Body of pancreas (tissue), 4 donors: ENCODE results near the gene NDUFS8. TPM values are rescaled to one million over a fixed set of nuclear protein-coding genes. Genes with fewer than 3 reads are reported as not detected.

ENCODE experiments used
- ATAC-seq: fragments of 150-250 bp; one replicate; pipeline ENCODE4 v1.9.1; 2016
- DNase-seq, 4 donors: peaks; one replicate each; pipeline ENCODE4 v3.0.0-alpha.2; 2019
- H3K27ac ChIP-seq, 4 donors: fragments of 200-600 bp; sonication (generic); 1 replicate in 3 of 4; 2 replicates in 1 of 4; pipeline versions ENCODE4 v1.5.1 to v1.6.1; 2016 to 2019; ENCODE audit warnings: mild to moderate bottlenecking in 1 of 4, mixed read lengths in 1 of 4, moderate library complexity in 1 of 4
- H3K27me3 ChIP-seq, 2 donors: fragments of 200-600 bp; sonication (generic); one replicate each; pipeline ENCODE4 v1.6.0; 2016; ENCODE audit warnings: mild to moderate bottlenecking in 1 of 2
- H3K36me3 ChIP-seq, 2 donors: fragments of 200-600 bp; sonication (generic); replicated peaks in 1 of 2; 2 replicates each; pipeline ENCODE4 v1.5.1; 2016; ENCODE audit warnings: low read depth in 2 of 2; ENCODE audit not compliant: insufficient read depth in 1 of 2
- H3K4me1 ChIP-seq: fragments of 200-600 bp; sonication (generic); one replicate; pipeline ENCODE4 v1.6.0; 2016
- H3K4me3 ChIP-seq, 2 donors: fragments of 200-600 bp; sonication (generic); 1 replicate in 1 of 2; 2 replicates in 1 of 2; pipeline ENCODE4 v1.5.1; 2016 to 2019
- H3K9me3 ChIP-seq, 3 donors: fragments of 200-600 bp; sonication (generic); 1 replicate in 2 of 3; 2 replicates in 1 of 3; pipeline ENCODE4 v1.5.1; 2016
- CTCF ChIP-seq, 7 experiments: fragments of 450-650 bp in 4 of 7; fragments of 200-600 bp in 3 of 7; sonication (generic) in 3 of 7; IDR thresholded peaks; one replicate each; pipeline ENCODE4 v1.5.1; 2016 to 2019; ENCODE audit warnings: antibody characterized with exemption in 7 of 7
- POLR2A ChIP-seq, 3 donors: fragments of 450-650 bp; IDR thresholded peaks; one replicate each; pipeline ENCODE4 v1.6.1; 2016; ENCODE audit warnings: antibody characterized with exemption in 3 of 3, mild to moderate bottlenecking in 2 of 3
- WGBS, 2 donors: methylation state at CpG; one replicate each; pipeline ENCODE4 v1.1.5; 2017; 5-methylcytosine and 5-hydroxymethylcytosine counted together
- intact Hi-C: fragments of 100-400 bp; cut with DNase I; formaldehyde crosslinking; loops from one replicate; pipeline ENCODE4 v1.15.1; 2023
- total RNA-seq, 2 donors: library from RNA; depleted of rRNA; stranded (reverse); fragments of >200 nt; gene quantifications; one replicate each; pipeline ENCODE4 v1.1.0, GENCODE V29; 2016

NDUFS8 gene
- total RNA-seq, 2 donors from 2014 or later = 108 to 109 TPM

GRCh38 chr11:68036141-68036716 is 5.7 kb downstream of the NDUFS8 start:
- TF ChIP-seq CTCF (IDR thresholded peaks at IDR 0.05) = no peak

GRCh38 chr11:68036717-68037239 is 6.3 kb downstream of the NDUFS8 start:
- Histone ChIP-seq H3K27me3 (no peaks in the 10 kb centered on the region), H3K9me3 (no peaks in the 10 kb centered on the region), H3K4me1 (peaks cover 74% of the 10 kb centered on the region), H3K27ac (peak overlapping the region; percentile 86 to 96 (median 96)), H3K36me3 (no peaks in the 10 kb centered on the region), H3K4me3 (no peak overlapping the region)
- no peak for TF ChIP-seq CTCF (IDR thresholded peaks at IDR 0.05)
- no peak for TF ChIP-seq POLR2A (IDR thresholded peaks at IDR 0.05)
- ATAC-seq (no peak), DNase-seq (peak in 3 of 4 donors; percentile 71 to 80 (median 73))
- 45 to 73% methylated on average over 5 to 14 of the region's 14 CpGs for WGBS, 2 donors
- intact Hi-C loops = no loop called here

More at GRCh38 chr11:68036141-68036716, 5.7 kb downstream of the NDUFS8 start:
- peak overlapping the region; percentile 86 to 96 (median 96) for H3K27ac ChIP-seq
- H3K4me1 ChIP-seq = peaks cover 74% of the 10 kb centered on the region
- intact Hi-C loops = no loop called here
- H3K36me3 ChIP-seq = no peaks in the 10 kb centered on the region
- WGBS, 2 donors = 73 to 85% methylated on average over 3 to 27 of the region's 27 CpGs
- no peaks in the 10 kb centered on the region for H3K9me3 ChIP-seq
- no peak overlapping the region for H3K4me3 ChIP-seq
- peak in 1 of 4 donors; percentile 56 for DNase-seq
- H3K27me3 ChIP-seq = no peaks in the 10 kb centered on the region
- no peak for ATAC-seq

- Histone ChIP-seq H3K27ac (peak overlapping the region; percentile 86 to 96 (median 96)), H3K36me3 (no peaks in the 10 kb centered on the region), H3K4me1 (peaks cover 74% of the 10 kb centered on the region), H3K27me3 (no peaks in the 10 kb centered on the region), H3K4me3 (no peak overlapping the region), H3K9me3 (no peaks in the 10 kb centered on the region)
- DNase-seq (peak; percentile 74 to 84 (median 79)), ATAC-seq (no peak)
- peak in 2 of 7 experiments; percentile 8 to 19 for TF ChIP-seq CTCF (IDR thresholded peaks at IDR 0.05)
- TF ChIP-seq POLR2A (IDR thresholded peaks at IDR 0.05) = no peak
- intact Hi-C loops = no loop called here
- WGBS, 2 donors = 42 to 48% methylated on average over 11 to 20 of the region's 20 CpGs
These were observed 7.1 kb downstream of the NDUFS8 start for GRCh38 chr11:68037411-68038225.

GRCh38 chr11:68038226-68038717 is 7.8 kb downstream of the NDUFS8 start:
- TF ChIP-seq CTCF (IDR thresholded peaks at IDR 0.05) = no peak
- no peak for TF ChIP-seq POLR2A (IDR thresholded peaks at IDR 0.05)
- H3K27me3 ChIP-seq = no peaks in the 10 kb centered on the region
- H3K27ac ChIP-seq = peak overlapping the region; percentile 86 to 96 (median 96)
- intact Hi-C loops = no loop called here
- no peak overlapping the region for H3K4me3 ChIP-seq
- 6 to 19% methylated on average over 4 to 13 of the region's 13 CpGs for WGBS, 2 donors
- peak; percentile 64 for ATAC-seq
- peak; percentile 89 to 95 (median 93) for DNase-seq
- H3K4me1 ChIP-seq = peaks cover 77% of the 10 kb centered on the region
- no peaks in the 10 kb centered on the region for H3K9me3 ChIP-seq
- no peaks in the 10 kb centered on the region for H3K36me3 ChIP-seq
